HCT116 (cell line): ENCODE results near the gene DNM1. TPM values are rescaled to one million over a fixed set of nuclear protein-coding genes. Genes with fewer than 3 reads are reported as not detected.

ENCODE experiments used
- ATAC-seq: fragments of 200-7000 bp; cut with Tn5 transposase; 2 replicates; pipeline ENCODE4 v1.9.1; 2020; ENCODE audit warnings: mild to moderate bottlenecking, moderate library complexity
- Bru-seq: library from RNA; stranded (reverse); fragments of 400-500 nt; gene quantifications from one replicate; lab custom pipeline; 2021; lab: Mats Ljungman, UMichigan
- BruChase-seq, 2 experiments: library from RNA; stranded (reverse); fragments of 400-500 nt; gene quantifications; one replicate each; lab custom pipeline; 2021; lab: Mats Ljungman, UMichigan
- BruUV-seq: library from RNA; stranded (reverse); fragments of 400-500 nt; replicated peaks from 2 replicates; lab custom pipeline; 2021; lab: Mats Ljungman, UMichigan
- CTCF ChIA-PET: fragments of 300-600 bp; sonication (Branson Sonifier 250); formaldehyde crosslinking; loops from one replicate; lab custom pipeline; 2021; ENCODE audit warnings: antibody characterized with exemption; lab: Charles Lee
- POLR2A ChIA-PET: fragments of 300-600, 350-600 bp; sonication (Branson Sonifier 250); formaldehyde crosslinking; loops from one replicate; lab custom pipeline; 2021; ENCODE audit warnings: antibody characterized with exemption; lab: Charles Lee
- RAD21 ChIA-PET, 2 experiments: fragments of 300-600 bp; sonication (Branson Sonifier 250); formaldehyde crosslinking; loops; one replicate each; lab custom pipeline; 2023; ENCODE audit warnings: low total read pairs in 2 of 2; ENCODE audit not compliant: uncharacterized antibody in 2 of 2, unreplicated experiment in 2 of 2, low non-redundant PET in 1 of 2; lab: Charles Lee
- DNase-seq: peaks from one replicate; pipeline ENCODE4 v3.0.0-alpha.2; 2010; ENCODE audit warnings: low read depth, low spot score
- H2AFZ ChIP-seq: fragments of 200-600 bp; shearing (Covaris generic), sonication (generic); 2 replicates; pipeline ENCODE4 v1.6.1; 2017; ENCODE audit warnings: low read depth, mixed run types, mixed read lengths, antibody characterized with exemption, low read length; ENCODE audit not compliant: poor library complexity, severe bottlenecking
- H3K27ac ChIP-seq: 2 replicates; pipeline ENCODE4 v1.5.1; 2012; ENCODE audit warnings: low read depth, low read length
- H3K27me3 ChIP-seq: fragments of 200-600 bp; sonication (generic); 2 replicates; pipeline ENCODE4 v1.6.1; 2016; ENCODE audit warnings: mixed run types, low read length, mixed read lengths; ENCODE audit not compliant: insufficient read depth
- H3K36me3 ChIP-seq, 2 experiments: fragments of 200-500 bp in 1 of 2; fragments of 200-600 bp in 1 of 2; sonication (Bioruptor generic) in 1 of 2; sonication (generic) in 1 of 2; 2 replicates each; pipeline versions ENCODE4 v1.5.1 to v1.6.1; 2014 to 2016; ENCODE audit warnings: low read length in 2 of 2, inconsistent platforms in 1 of 2, mixed read lengths in 1 of 2, mixed run types in 1 of 2; ENCODE audit not compliant: insufficient read depth in 2 of 2, control insufficient read depth in 1 of 2
- H3K4me1 ChIP-seq, 2 experiments: fragments of 200-600 bp in 1 of 2; sonication (generic) in 1 of 2; 2 replicates each; pipeline versions ENCODE4 v1.5.1 to v1.6.1; 2012 to 2017; ENCODE audit warnings: low read length in 2 of 2, inconsistent platforms in 1 of 2, mild to moderate bottlenecking in 1 of 2, mixed read lengths in 1 of 2, mixed run types in 1 of 2, moderate library complexity in 1 of 2; ENCODE audit not compliant: insufficient read depth in 2 of 2, control insufficient read depth in 1 of 2
- H3K4me2 ChIP-seq: fragments of 200-600 bp; sonication (generic); 2 replicates; pipeline ENCODE4 v1.6.1; 2017; ENCODE audit warnings: mixed run types, low read length, mixed read lengths
- H3K4me3 ChIP-seq, 2 experiments: fragments of 200-600 bp in 1 of 2; sonication (generic) in 1 of 2; replicated peaks in 1 of 2; 2 replicates each; pipeline ENCODE4 v1.5.1; 2011 to 2016; ENCODE audit warnings: low read length in 2 of 2, control low read depth in 1 of 2, low read depth in 1 of 2, mild to moderate bottlenecking in 1 of 2, mixed read lengths in 1 of 2, mixed run types in 1 of 2
- H3K79me2 ChIP-seq: fragments of 200-600 bp; sonication (generic); 2 replicates; pipeline ENCODE4 v1.6.1; 2017; ENCODE audit warnings: mild to moderate bottlenecking, mixed run types, low read length, moderate library complexity, mixed read lengths; ENCODE audit not compliant: insufficient read depth
- H3K9ac ChIP-seq: fragments of 200-600 bp; sonication (generic); 2 replicates; pipeline ENCODE4 v1.6.1; 2016; ENCODE audit warnings: low read length, mixed read lengths
- H3K9me2 ChIP-seq: fragments of 200-600 bp; sonication (generic), shearing (Covaris generic); 2 replicates; pipeline ENCODE4 v1.6.1; 2017; ENCODE audit warnings: mixed run types, mild to moderate bottlenecking, moderate library complexity; ENCODE audit not compliant: insufficient read depth
- H3K9me3 ChIP-seq, 2 experiments: fragments of 200-500 bp in 1 of 2; fragments of 200-600 bp in 1 of 2; sonication (Bioruptor generic) in 1 of 2; sonication (generic) in 1 of 2; 2 replicates each; pipeline ENCODE4 v1.6.1; 2014 to 2017; ENCODE audit warnings: low read length in 2 of 2, mixed read lengths in 2 of 2, inconsistent platforms in 1 of 2, low read depth in 1 of 2, mild to moderate bottlenecking in 1 of 2, mixed run types in 1 of 2, moderate library complexity in 1 of 2; ENCODE audit not compliant: control insufficient read depth in 1 of 2, insufficient read depth in 1 of 2
- H4K20me1 ChIP-seq: fragments of 200-600 bp; sonication (generic), shearing (Covaris generic); 2 replicates; pipeline ENCODE4 v1.6.1; 2017; ENCODE audit warnings: mixed run types, mild to moderate bottlenecking, moderate library complexity; ENCODE audit not compliant: insufficient read depth
- CBX3 ChIP-seq: IDR thresholded peaks from 2 replicates; pipeline ENCODE4 v1.6.1; 2012; ENCODE audit warnings: low read depth
- CTCF ChIP-seq, 3 experiments: fragments of 200-600 bp in 1 of 3; sonication (generic) in 1 of 3; IDR thresholded peaks in 2 of 3; conservative IDR thresholded peaks in 1 of 3; 2 replicates each; pipeline ENCODE4 v1.5.1; 2012 to 2017; ENCODE audit warnings: low read depth in 2 of 3, low read length in 2 of 3, antibody characterized with exemption in 1 of 3, borderline replicate concordance in 1 of 3, control low read depth in 1 of 3, mild to moderate bottlenecking in 1 of 3, mixed read lengths in 1 of 3, mixed run types in 1 of 3, moderate library complexity in 1 of 3; ENCODE audit not compliant: insufficient read depth in 1 of 3
- POLR2A ChIP-seq: IDR thresholded peaks from 2 replicates; pipeline ENCODE4 v1.7.0; 2011; ENCODE audit warnings: borderline replicate concordance; ENCODE audit not compliant: insufficient read depth, insufficient read length; ENCODE audit errors: extremely low read depth
- POLR2AphosphoS5 ChIP-seq: IDR thresholded peaks from 2 replicates; pipeline ENCODE4 v1.6.1; 2011; ENCODE audit warnings: mild to moderate bottlenecking, low read depth, low read length, moderate library complexity
- SP1 ChIP-seq: IDR thresholded peaks from 2 replicates; pipeline ENCODE4 v1.6.1; 2012; ENCODE audit warnings: low read depth
- YY1 ChIP-seq: IDR thresholded peaks from 2 replicates; pipeline ENCODE4 v1.6.1; 2011; ENCODE audit warnings: low read length, low read depth, moderate library complexity, mild to moderate bottlenecking; ENCODE audit not compliant: insufficient replicate concordance; ENCODE audit errors: extremely low read depth
- intact Hi-C: fragments of 100-400 bp; cut with micrococcal nuclease; formaldehyde crosslinking; loops from 2 replicates; pipeline ENCODE4 v1.10.0; 2022
- long read RNA-seq: library from polyadenylated mRNA; unstranded; transcript quantifications from one replicate; pipeline ENCODE4 v2.0.0, GENCODE V29; 2021; ENCODE audit not compliant: unreplicated experiment
- polyA plus RNA-seq: library from polyadenylated mRNA; unstranded; fragments of >200 nt; gene quantifications from 2 replicates; pipeline ENCODE4 v1.2.1, GENCODE V29; 2012; ENCODE audit warnings: missing spikeins
- total RNA-seq: library from RNA; stranded (reverse); gene quantifications from one replicate; pipeline ENCODE4 v1.2.1, GENCODE V29; 2021; ENCODE audit not compliant: unreplicated experiment

DNM1 gene
- total RNA-seq (12.0 TPM), Bru-seq, nascent RNA (percentile 43 among the genes with signal in this experiment), BruChase-seq, experiment 1, labeled RNA remaining after a 6-hour chase (percentile 49 among the genes with signal in this experiment), BruChase-seq, experiment 2, labeled RNA remaining after a 2-hour chase (percentile 46 among the genes with signal in this experiment)
- polyA plus RNA-seq: 10.3 and 11.1 TPM in 2 replicates
- long read RNA-seq, partial matches to known transcripts: 4 of 14 reads
- long read RNA-seq, other reads (novel, unspliced or antisense): 10 of 14 reads

DNA sequence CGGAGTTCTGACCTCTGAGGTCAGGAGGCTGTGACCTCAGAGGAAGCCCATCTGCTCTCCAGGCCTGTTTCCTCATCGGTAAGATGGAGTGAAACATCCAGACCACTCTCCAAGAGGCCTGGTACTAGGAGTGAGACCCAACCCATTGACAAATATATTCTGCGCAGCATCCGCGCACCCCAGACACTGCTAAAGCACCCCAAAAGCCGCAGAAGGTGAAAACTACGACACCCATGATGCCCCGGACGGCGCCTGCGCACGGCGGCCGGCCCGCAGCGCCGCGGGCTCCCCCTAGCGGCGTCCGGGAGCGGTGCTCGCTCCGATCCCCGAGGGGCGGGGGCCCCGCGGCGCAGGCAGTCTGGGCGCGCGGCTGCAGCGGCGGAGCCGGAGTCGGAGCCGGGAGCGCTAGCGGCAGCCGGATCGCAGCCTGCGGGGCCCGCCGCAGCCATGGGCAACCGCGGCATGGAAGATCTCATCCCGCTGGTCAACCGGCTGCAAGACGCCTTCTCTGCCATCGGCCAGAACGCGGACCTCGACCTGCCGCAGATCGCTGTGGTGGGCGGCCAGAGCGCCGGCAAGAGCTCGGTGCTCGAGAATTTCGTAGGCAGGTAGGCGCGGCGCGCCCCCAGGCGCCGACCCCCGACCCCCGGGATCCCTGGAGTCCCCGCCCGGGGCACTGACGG is at the start of gene DNM1:
Gene DNM1, plus strand, starts transcription at position 356 of the 683 bp plus-strand sequence. Its CDS starts 92 bp downstream, at position 448.
- Histone ChIP-seq H3K4me3 (peak within 1 kb of the TSS; percentile 54 to 66), H4K20me1 (no peaks in the 10 kb centered on the region), H3K9me2 (no peaks in the 10 kb centered on the region), H3K27me3 (no peaks in the 10 kb centered on the region), H3K4me1 (peaks cover 4 to 19% of the 10 kb centered on the region in 2 experiments; a peak in 2 of 4 replicates), H3K9ac (peak within 1 kb of the TSS; percentile 67), H2AFZ (peak within 1 kb of the TSS; percentile 28), H3K36me3 (no peaks in the 10 kb centered on the region), H3K4me2 (peak within 1 kb of the TSS; percentile 85), H3K79me2 (no peaks in the 10 kb centered on the region), H3K27ac (peak within 1 kb of the TSS; percentile 35; the same call in 1 of the 2 replicates), H3K9me3 (no peaks in the 10 kb centered on the region)
- TF ChIP-seq CBX3 (no peak), YY1 (peak; percentile 36), CTCF (IDR thresholded peaks at IDR 0.05 in 2 of 3, conservative IDR thresholded peaks at IDR 0.05 in 1 of 3; ENCODE audit: borderline replicate concordance in 1 of 3, insufficient read depth in 1 of 3, low read depth in 2 of 3, low read length in 2 of 3) (peak in 2 of 3 experiments; percentile 62 to 69; a peak in 4 of 6 replicates), POLR2A (peak; percentile 39), SP1 (no peak; the same call in 1 of the 2 replicates), POLR2AphosphoS5 (peak; percentile 72)
- POLR2A ChIA-PET: no interaction called here
- CTCF ChIA-PET: interaction anchor here (1.0 to 1.1 kb wide), 2 partner anchors 10 to 47 kb away, joined by 3 to 4 read pairs; no protein-coding TSS in a partner anchor
- no TSS peak for BruUV-seq
- peak; percentile 93 for ATAC-seq
- intact Hi-C loops: no loop called here
- RAD21 ChIA-PET: no interaction called here
- no peak for DNase-seq
